ENCODE measurements around the gene MYCBPAP. TPM values are rescaled to one million over a fixed set of nuclear protein-coding genes. Genes with fewer than 3 reads are reported as not detected.

The MYCBPAP gene
- polyA plus RNA-seq, 2 of the 4 experiments (the other 2 are of a cell fraction): 0.93 to 2.5 TPM

- Histone ChIP-seq H3K9me3 (no peaks in the 10 kb centered on the region), H3K4me2 (no peak overlapping the region), H3K4me3 (no peak overlapping the region), H3K4me1 (peaks cover 9% of the 10 kb centered on the region; the same call in 1 of the 3 replicates), H3K27ac (no peak overlapping the region)
- POLR2A ChIA-PET: no interaction called here
- ATAC-seq (peak; percentile 19; a peak in 3 of 6 replicates), FAIRE-seq (no peak), DNase-seq (ENCODE audit: low read depth in 1 of 2, low spot score in 1 of 2) (no peak)
- 63% methylated on average over 8 of the region's 8 CpGs for WGBS (ENCODE audit: missing lambda C conversion rate)
- TF ChIP-seq POLR2A (IDR thresholded peaks at IDR 0.05; ENCODE audit: low read length) (no peak), PHF8 (IDR thresholded peaks at IDR 0.05; ENCODE audit: borderline replicate concordance, low read depth) (no peak), EHF (CRISPR knock-in tag; IDR thresholded peaks at IDR 0.05) (no peak), BCL3 (IDR thresholded peaks at IDR 0.05) (no peak), RNF2 (IDR thresholded peaks at IDR 0.05; ENCODE audit: borderline replicate concordance, low read depth) (no peak), ZSCAN20 (CRISPR knock-in tag; IDR thresholded peaks at IDR 0.05) (no peak), NFE2L2 (conservative IDR thresholded peaks at IDR 0.05; ENCODE audit: low read length) (no peak), RFX5 (IDR thresholded peaks at IDR 0.05) (no peak), NPAS2 (CRISPR knock-in tag; IDR thresholded peaks at IDR 0.05; ENCODE audit: borderline replicate concordance) (no peak), EHMT2 (IDR thresholded peaks at IDR 0.05; ENCODE audit: low read depth) (no peak), KDM1A (IDR thresholded peaks at IDR 0.05; ENCODE audit: low read depth) (no peak), KDM5A (IDR thresholded peaks at IDR 0.05) (no peak), MAX (IDR thresholded peaks at IDR 0.05) (no peak), ESRRA (IDR thresholded peaks at IDR 0.05; ENCODE audit: borderline replicate concordance, low read length) (no peak), BHLHE40 (IDR thresholded peaks at IDR 0.05; ENCODE audit: low read depth, low read length) (no peak), HOXA7 (CRISPR knock-in tag; IDR thresholded peaks at IDR 0.05) (no peak), HDAC2 (IDR thresholded peaks at IDR 0.05) (no peak), HEYL (CRISPR knock-in tag; IDR thresholded peaks at IDR 0.05) (no peak), SREBF2 (IDR thresholded peaks at IDR 0.05) (no peak), HOXB13 (CRISPR knock-in tag; IDR thresholded peaks at IDR 0.05; ENCODE audit: low read depth) (no peak)
- CTCF ChIA-PET: interaction anchor here (1.1 to 4.4 kb wide), 7 partner anchors 10 to 335 kb away, joined by 3 to 28 read pairs (median 5); no protein-coding TSS in a partner anchor
Observed at GRCh38 chr17:50517504-50518383, 9.5 kb downstream of the MYCBPAP start.

GRCh38 chr17:50518384-50519023 is 10.3 kb downstream of the MYCBPAP start:
- TF ChIP-seq HES2 (IDR thresholded peaks at IDR 0.05): no peak
- TF ChIP-seq TFCP2L1 (CRISPR knock-in tag; IDR thresholded peaks at IDR 0.05): no peak
- no peak for TF ChIP-seq CHD4 (IDR thresholded peaks at IDR 0.05; ENCODE audit: borderline replicate concordance)
- no peak for TF ChIP-seq NPAS2 (CRISPR knock-in tag; IDR thresholded peaks at IDR 0.05; ENCODE audit: borderline replicate concordance)
- TF ChIP-seq POLR2AphosphoS2 (conservative IDR thresholded peaks at IDR 0.05; ENCODE audit: low read length): no peak
- no peak for TF ChIP-seq KDM5A (IDR thresholded peaks at IDR 0.05)
- no peak for TF ChIP-seq HEYL (CRISPR knock-in tag; IDR thresholded peaks at IDR 0.05)
- no peak for TF ChIP-seq MAX (IDR thresholded peaks at IDR 0.05)
- no peak for TF ChIP-seq EHMT2 (IDR thresholded peaks at IDR 0.05; ENCODE audit: low read depth)
- TF ChIP-seq RAD21 (conservative IDR thresholded peaks at IDR 0.05 in 1 of 2, IDR thresholded peaks at IDR 0.05 in 1 of 2): no peak
- no peak for TF ChIP-seq JUN (IDR thresholded peaks at IDR 0.05)
- no peak for TF ChIP-seq FOSB (CRISPR knock-in tag; IDR thresholded peaks at IDR 0.05)
- no peak for TF ChIP-seq PHF8 (IDR thresholded peaks at IDR 0.05; ENCODE audit: borderline replicate concordance, low read depth)
- FAIRE-seq: no peak

More at GRCh38 chr17:50518384-50519023, 10.3 kb downstream of the MYCBPAP start:
- WGBS (ENCODE audit: missing lambda C conversion rate): 87% methylated on average over 13 of the region's 13 CpGs
- H3K9me3 ChIP-seq: no peaks in the 10 kb centered on the region
- no peak overlapping the region for H3K4me3 ChIP-seq
- DNase-seq (ENCODE audit: low read depth in 1 of 2, low spot score in 1 of 2): no peak
- H3K4me1 ChIP-seq: peaks cover 9% of the 10 kb centered on the region; the same call in 1 of the 3 replicates
- H3K4me2 ChIP-seq: no peak overlapping the region
- ATAC-seq: 0 out of 6 replicates have a peak, but pooled peaks of 1 of the 2 experiments have one; percentile 12
- H3K27ac ChIP-seq: no peak overlapping the region
- ChIA-PET CTCF (interaction anchor here (0.6 to 4.4 kb wide), 9 partner anchors 9 to 278 kb away, joined by 3 to 28 read pairs (median 5); no protein-coding TSS in a partner anchor), POLR2A (no interaction called here)

Measured in A549 (cell line).